Measurements from ENCODE around the gene GRIK3.

DNA sequence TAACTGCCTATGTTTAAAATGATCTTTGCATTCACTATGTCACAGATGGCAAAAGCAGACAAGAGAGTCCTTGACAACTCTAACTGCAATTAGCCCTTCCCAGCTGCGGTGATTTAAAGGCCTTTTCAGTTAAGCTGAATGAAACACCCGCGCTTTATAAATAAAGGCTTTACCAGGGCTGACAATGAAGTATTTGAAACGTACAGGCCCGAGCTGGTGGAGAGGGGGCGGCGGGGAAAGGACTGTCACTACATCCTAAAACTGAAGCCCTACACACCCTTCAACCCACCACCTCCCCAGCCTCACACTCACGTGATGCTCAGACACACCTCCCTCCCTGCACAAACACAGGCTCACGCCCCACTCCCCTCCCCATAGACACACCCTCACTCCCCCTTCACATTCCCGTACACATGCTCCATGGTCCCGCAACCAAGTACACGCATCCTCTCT is 45.5 kb downstream of the GRIK3 start:
- TF ChIP-seq POLR2A (IDR thresholded peaks at IDR 0.05; ENCODE audit: low read length) (no peak), GATA1 (IDR thresholded peaks at IDR 0.05; ENCODE audit: low read depth, low read length) (no peak)
